Caco-2 (cell line): ENCODE data around the gene CACNA1D. TPM values are rescaled to one million over a fixed set of nuclear protein-coding genes. Genes with fewer than 3 reads are reported as not detected.

Experiments used
- BruUV-seq: library from RNA; stranded (reverse); fragments of 400-500 nt; replicated peaks from 2 replicates; lab custom pipeline; 2021; lab: Mats Ljungman, UMichigan
- CTCF ChIA-PET: fragments of 300-600 bp; sonication (Branson Sonifier 250); formaldehyde crosslinking; loops from one replicate; lab custom pipeline; 2022; ENCODE audit warnings: antibody characterized with exemption; lab: Charles Lee
- POLR2A ChIA-PET: fragments of 300-600 bp; sonication (Branson Sonifier 250); formaldehyde crosslinking; loops from one replicate; lab custom pipeline; 2022; ENCODE audit warnings: antibody characterized with exemption; lab: Charles Lee
- DNase-seq, 2 experiments: peaks; one replicate each; pipeline versions ENCODE4 v3.0.0 to v3.0.0-alpha.2; 2020 to 2022
- H3K27me3 ChIP-seq: replicated peaks from 2 replicates; pipeline ENCODE4 v1.6.0; 2011; ENCODE audit warnings: low read length; ENCODE audit not compliant: control insufficient read depth, insufficient read depth
- H3K36me3 ChIP-seq: 2 replicates; pipeline ENCODE4 v1.5.1; 2011; ENCODE audit warnings: low read length; ENCODE audit not compliant: control insufficient read depth, insufficient read depth
- H3K4me1 ChIP-seq: fragments of 250-450 bp; sonication (Bioruptor Pico); 2 replicates; pipeline ENCODE4 v1.5.1; 2020; ENCODE audit warnings: mild to moderate bottlenecking
- H3K4me3 ChIP-seq: 2 replicates; pipeline ENCODE4 v1.5.1; 2011; ENCODE audit warnings: low read depth, mild to moderate bottlenecking, control low read depth, low read length
- H3K9me3 ChIP-seq: fragments of 250-450 bp; sonication (Bioruptor Pico); 2 replicates; pipeline ENCODE4 v1.5.1; 2020; ENCODE audit warnings: mild to moderate bottlenecking, moderate library complexity
- H3K27ac Mint-ChIP-seq: one replicate; pipeline ENCODE4 v1.8.0; 2022; ENCODE audit warnings: mixed read lengths; ENCODE audit not compliant: unreplicated experiment
- H3K27me3 Mint-ChIP-seq: one replicate; pipeline ENCODE4 v1.8.0; 2022; ENCODE audit warnings: mixed read lengths; ENCODE audit not compliant: insufficient read depth, unreplicated experiment
- H3K36me3 Mint-ChIP-seq: one replicate; pipeline ENCODE4 v1.8.0; 2022; ENCODE audit warnings: mild to moderate bottlenecking, mixed read lengths; ENCODE audit not compliant: insufficient read depth, unreplicated experiment
- H3K4me1 Mint-ChIP-seq: one replicate; pipeline ENCODE4 v1.8.0; 2022; ENCODE audit warnings: low read depth, mixed read lengths; ENCODE audit not compliant: unreplicated experiment
- H3K4me3 Mint-ChIP-seq: one replicate; pipeline ENCODE4 v1.8.0; 2022; ENCODE audit warnings: mild to moderate bottlenecking, moderate library complexity, mixed read lengths; ENCODE audit not compliant: unreplicated experiment
- H3K9me3 Mint-ChIP-seq: one replicate; pipeline ENCODE4 v1.8.0; 2022; ENCODE audit warnings: mixed read lengths; ENCODE audit not compliant: unreplicated experiment
- CTCF ChIP-seq, 2 experiments: fragments of 200-600 bp in 1 of 2; IDR thresholded peaks; 1 replicate in 1 of 2; 2 replicates in 1 of 2; pipeline versions ENCODE4 v1.5.1 to v1.8.0; 2011 to 2022; ENCODE audit warnings: antibody characterized with exemption in 1 of 2, control low read depth in 1 of 2, inconsistent platforms in 1 of 2, low read depth in 1 of 2, low read length in 1 of 2, mild to moderate bottlenecking in 1 of 2, moderate library complexity in 1 of 2; ENCODE audit not compliant: insufficient read depth in 1 of 2, severe bottlenecking in 1 of 2, unreplicated experiment in 1 of 2
- intact Hi-C: fragments of 100-400 bp; cut with micrococcal nuclease; formaldehyde crosslinking; loops from one replicate; pipeline ENCODE4 v1.10.0; 2022; ENCODE audit not compliant: unreplicated experiment
- total RNA-seq: library from RNA; stranded (reverse); gene quantifications from 2 replicates; pipeline ENCODE4 v1.2.3, GENCODE V29; 2022

The CACNA1D gene
- total RNA-seq, 1 experiment from 2014 or later, result 13.3 TPM

DNA sequence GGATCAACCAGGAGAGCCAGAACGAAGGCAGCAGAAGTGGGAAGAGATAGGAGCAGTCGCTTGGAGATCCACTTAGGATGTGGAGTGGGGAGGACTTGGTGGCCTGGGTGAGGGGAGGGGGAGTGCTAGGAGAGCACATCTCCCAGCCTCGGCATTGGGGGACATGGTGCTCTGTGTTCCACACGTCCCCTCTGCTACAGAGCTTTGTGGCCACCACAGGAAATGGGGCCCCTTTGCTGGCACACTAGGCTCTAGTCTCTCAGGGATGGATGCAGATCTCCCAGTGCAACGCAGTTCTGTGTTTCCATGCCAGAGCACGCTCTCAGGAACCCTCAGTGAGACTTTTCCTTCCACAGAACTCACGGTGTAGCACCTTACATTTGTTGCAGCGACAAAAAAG, 283.1 kb downstream of the CACNA1D start:
- H3K27me3 Mint-ChIP-seq, result no peaks in the 10 kb centered on the region
- no peaks in the 10 kb centered on the region for H3K4me1 ChIP-seq
- no peaks in the 10 kb centered on the region; the same call in 1 of the 2 replicates for H3K36me3 ChIP-seq
- no peaks in the 10 kb centered on the region for H3K36me3 Mint-ChIP-seq
- intact Hi-C loops, result no loop called here
- POLR2A ChIA-PET, result no interaction called here
- CTCF ChIA-PET, result no interaction called here
- H3K4me1 Mint-ChIP-seq, result peaks cover 7% of the 10 kb centered on the region
- TF ChIP-seq CTCF (IDR thresholded peaks at IDR 0.05; ENCODE audit: insufficient read depth in 1 of 2, low read depth in 1 of 2, low read length in 1 of 2, severe bottlenecking in 1 of 2, unreplicated experiment in 1 of 2), result no peak
- H3K4me3 Mint-ChIP-seq, result no peak overlapping the region
- no peaks in the 10 kb centered on the region for H3K9me3 ChIP-seq
- BruUV-seq, result no TSS peak
- H3K27ac Mint-ChIP-seq, result no peak overlapping the region
- no peak for DNase-seq
- no peaks in the 10 kb centered on the region for H3K27me3 ChIP-seq
- H3K4me3 ChIP-seq, result no peak overlapping the region
- H3K9me3 Mint-ChIP-seq, result no peaks in the 10 kb centered on the region

DNA sequence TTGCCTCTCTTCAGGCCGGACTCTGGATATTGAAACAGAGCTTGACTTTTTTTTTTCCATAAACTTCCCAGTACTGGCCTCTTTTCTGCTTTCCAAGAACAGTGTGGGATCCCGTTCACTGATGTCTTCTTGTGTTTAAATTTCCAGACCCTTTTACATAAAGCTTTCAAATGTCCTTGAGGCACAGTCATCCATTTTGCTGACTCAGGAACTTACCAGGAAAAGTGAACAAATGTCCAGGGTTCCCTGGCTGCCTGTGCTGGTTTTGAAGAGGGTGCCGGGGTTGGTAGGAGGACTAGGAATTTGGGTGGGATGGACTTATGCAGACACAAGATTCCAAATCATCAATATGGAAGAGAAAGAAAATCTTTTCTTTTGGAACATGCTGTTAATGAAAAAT, 283.7 kb downstream of the CACNA1D start:
- no peaks in the 10 kb centered on the region for H3K9me3 Mint-ChIP-seq
- no TSS peak for BruUV-seq
- Histone ChIP-seq H3K27me3 (no peaks in the 10 kb centered on the region), H3K4me3 (no peak overlapping the region), H3K36me3 (no peaks in the 10 kb centered on the region; the same call in 1 of the 2 replicates), H3K9me3 (no peaks in the 10 kb centered on the region), H3K4me1 (no peaks in the 10 kb centered on the region)
- H3K4me1 Mint-ChIP-seq, result peaks cover 7% of the 10 kb centered on the region
- no peak overlapping the region for H3K4me3 Mint-ChIP-seq
- ChIA-PET CTCF (no interaction called here), POLR2A (no interaction called here)
- DNase-seq, result no peak
- no peak overlapping the region for H3K27ac Mint-ChIP-seq
- no peaks in the 10 kb centered on the region for H3K27me3 Mint-ChIP-seq
- H3K36me3 Mint-ChIP-seq, result no peaks in the 10 kb centered on the region
- intact Hi-C loops, result no loop called here
- TF ChIP-seq CTCF (IDR thresholded peaks at IDR 0.05; ENCODE audit: insufficient read depth in 1 of 2, low read depth in 1 of 2, low read length in 1 of 2, severe bottlenecking in 1 of 2, unreplicated experiment in 1 of 2), result no peak

- Mint-ChIP-seq H3K4me1 (peaks cover 7% of the 10 kb centered on the region), H3K4me3 (no peak overlapping the region), H3K27ac (peak overlapping the region; percentile 0), H3K9me3 (no peaks in the 10 kb centered on the region), H3K27me3 (no peaks in the 10 kb centered on the region), H3K36me3 (no peaks in the 10 kb centered on the region)
- no peak overlapping the region for H3K4me3 ChIP-seq
- no peaks in the 10 kb centered on the region; the same call in 1 of the 2 replicates for H3K36me3 ChIP-seq
- no TSS peak for BruUV-seq
- TF ChIP-seq CTCF (IDR thresholded peaks at IDR 0.05; ENCODE audit: insufficient read depth in 1 of 2, low read depth in 1 of 2, low read length in 1 of 2, severe bottlenecking in 1 of 2, unreplicated experiment in 1 of 2), result no peak
- H3K27me3 ChIP-seq, result no peaks in the 10 kb centered on the region
- CTCF ChIA-PET, result no interaction called here
- DNase-seq, result no peak
- H3K9me3 ChIP-seq, result no peaks in the 10 kb centered on the region
- POLR2A ChIA-PET, result no interaction called here
- H3K4me1 ChIP-seq, result no peaks in the 10 kb centered on the region
- intact Hi-C loops, result no loop called here
These were observed 285.8 kb downstream of the CACNA1D start for GRCh38 chr3:53780171-53780570.
